Adrenal gland (tissue), 12 donors: Measurements from ENCODE around the gene HOMEZ. TPM values are rescaled to one million over a fixed set of nuclear protein-coding genes. Genes with fewer than 3 reads are reported as not detected.
"Not testable (repeated sequence)": the region's sequence is repeated elsewhere in the genome, so short reads cannot be mapped to it uniquely, and the experiment has no call there.

Experiments used
- DNase-seq, 7 donors: peaks; one replicate each; pipeline ENCODE4 v3.0.0-alpha.2; 2019 to 2020
- H3K27ac ChIP-seq, 5 donors: fragments of 200-600 bp; sonication (generic) in 4 of 5; 1 replicate in 3 of 5; 2 replicates in 2 of 5; pipeline versions ENCODE4 v1.5.1 to v1.8.0; 2016 to 2020; ENCODE audit warnings: mild to moderate bottlenecking in 1 of 5
- H3K27me3 ChIP-seq: fragments of 200-600 bp; 2 replicates; pipeline ENCODE4 v1.8.0; 2021
- H3K36me3 ChIP-seq, 2 donors: fragments of 200-600 bp; replicated peaks in 1 of 2; 1 replicate in 1 of 2; 2 replicates in 1 of 2; pipeline versions ENCODE4 v1.5.1 to v1.8.0; 2018 to 2022
- H3K4me1 ChIP-seq, 2 donors: fragments of 200-600 bp; replicated peaks in 1 of 2; 1 replicate in 1 of 2; 2 replicates in 1 of 2; pipeline versions ENCODE4 v1.5.1 to v1.8.0; 2018 to 2021
- H3K4me3 ChIP-seq, 4 donors: fragments of 200-600 bp; sonication (generic) in 3 of 4; one replicate each; pipeline ENCODE4 v1.5.1; 2016 to 2018
- H3K9me3 ChIP-seq, 3 donors: fragments of 200-600 bp; sonication (generic) in 1 of 3; replicated peaks in 1 of 3; 1 replicate in 2 of 3; 2 replicates in 1 of 3; pipeline versions ENCODE4 v1.5.1 to v1.8.0; 2016 to 2021
- CTCF ChIP-seq, 6 experiments: fragments of 450-650 bp in 4 of 6; fragments of 200-600 bp in 2 of 6; sonication (generic) in 1 of 6; IDR thresholded peaks; 1 replicate in 5 of 6; 2 replicates in 1 of 6; pipeline versions ENCODE4 v1.5.1 to v1.8.0; 2016 to 2021; ENCODE audit warnings: antibody characterized with exemption in 6 of 6, mild to moderate bottlenecking in 2 of 6, moderate library complexity in 1 of 6
- POLR2A ChIP-seq, 2 donors: fragments of 450-650 bp; IDR thresholded peaks; one replicate each; pipeline ENCODE4 v1.6.1; 2017; ENCODE audit warnings: antibody characterized with exemption in 2 of 2, mild to moderate bottlenecking in 2 of 2, moderate library complexity in 1 of 2
- WGBS, 4 donors: extraction: QIAGEN DNeasy Blood & Tissue Kit in 2 of 4; methylation state at CpG; one replicate each; pipeline versions ENCODE4 v1.1.5 to v1.1.7; 2013 to 2017; 5-methylcytosine and 5-hydroxymethylcytosine counted together
- intact Hi-C, 2 donors: fragments of 100-400 bp; cut with DNase I; formaldehyde crosslinking; loops; one replicate each; pipeline versions ENCODE4 v1.14.1 to v1.15.0; 2022 to 2023
- polyA plus RNA-seq, 3 donors: library from polyadenylated mRNA; stranded (reverse); fragments of 200-250 nt in 2 of 3; fragments of 350-450 nt in 1 of 3; fragmentation: Illumina TruSeq in 1 of 3; extraction: RNeasy Lipid Tissue Mini Kit (QIAGEN cat#74804) in 1 of 3; gene quantifications; one replicate each; pipeline ENCODE4 v1.2.3, GENCODE V29; 2013 to 2014
- total RNA-seq, 9 donors: library from RNA; depleted of rRNA in 4 of 9; stranded (reverse); fragments of >200 nt in 4 of 9; fragments of 120-200 nt in 1 of 9; fragmentation: NEBNext Ultra II Directional in 1 of 9; extraction: Animal tissue kit (Norgen Biotek cat#: 25700) in 1 of 9; gene quantifications; one replicate each; pipeline versions ENCODE4 v1.1.0 to v1.2.4, GENCODE V29; 2013 to 2023
- donor health status: healthy with polysubstance abuse.
- donor health status: Bipolar disorder and iron deficiency.
- donor health status: DM: yes; HTN: yes; CAD: no.
- donor health status: DM: no; HTN: no; CAD: no.
- donor health status: DM: no; HTN: no; CAD: no.
- donor health status: DM: yes; HTN: yes; CAD: no.

HOMEZ gene
- total and polyA plus RNA-seq, 12 donors = 4.5 to 15.0 (median 9.0) TPM

- Histone ChIP-seq H3K36me3 (peaks cover 0 to 27% of the 10 kb centered on the region in 2 donors), H3K9me3 (no peaks in the 10 kb centered on the region), H3K27ac (no peak overlapping the region), H3K4me1 (peaks cover 11 to 21% of the 10 kb centered on the region in 2 donors), H3K4me3 (no peak overlapping the region), H3K27me3 (no peaks in the 10 kb centered on the region)
- no peak for DNase-seq
- 70 to 78% (median 72%) methylated on average over 13 of the region's 13 CpGs for WGBS, 4 donors
- intact Hi-C loops = loop anchor here in 1 of 2 donors (10.0 kb wide), 2 partner anchors 62 to 238 kb away; partner anchors contain the start of gene AP1G2
- TF ChIP-seq CTCF (IDR thresholded peaks at IDR 0.05) = no peak
- TF ChIP-seq POLR2A (IDR thresholded peaks at IDR 0.05) = no peak
Measured at GRCh38 chr14:23326491-23327332, 40.8 kb upstream of the HOMEZ start.

- not testable (repeated sequence) for H3K27ac ChIP-seq, DNase-seq, H3K27me3 ChIP-seq, H3K4me3 ChIP-seq, H3K9me3 ChIP-seq
- intact Hi-C loops = loop anchor here in 1 of 2 donors (10.0 kb wide), 2 partner anchors 61 to 239 kb away; partner anchors contain the start of gene AP1G2
- WGBS, 4 donors = 91 to 94% (median 93%) methylated on average over 5 of the region's 5 CpGs
- peaks cover 11 to 21% of the 10 kb centered on the region in 2 donors for H3K4me1 ChIP-seq
- peaks cover 0 to 27% of the 10 kb centered on the region in 2 donors for H3K36me3 ChIP-seq
Measured at GRCh38 chr14:23325746-23326145, 39.8 kb upstream of the HOMEZ start.

- Histone ChIP-seq H3K36me3 (peaks cover 0 to 27% of the 10 kb centered on the region in 2 donors), H3K27ac (no peak overlapping the region), H3K27me3 (no peaks in the 10 kb centered on the region), H3K4me3 (no peak overlapping the region), H3K9me3 (no peaks in the 10 kb centered on the region), H3K4me1 (peaks cover 16 to 25% of the 10 kb centered on the region in 2 donors)
- TF ChIP-seq CTCF (IDR thresholded peaks at IDR 0.05) (no peak), POLR2A (IDR thresholded peaks at IDR 0.05) (no peak)
- 74 to 84% (median 80%) methylated on average over 7 of the region's 7 CpGs for WGBS, 4 donors
- intact Hi-C loops = loop anchor here in 1 of 2 donors (10.0 kb wide), 2 partner anchors 60 to 240 kb away; partner anchors contain the start of gene AP1G2
- DNase-seq = peak in 1 of 7 donors; percentile 39
Measured at GRCh38 chr14:23324993-23325392, 39.1 kb upstream of the HOMEZ start.

GRCh38 chr14:23324455-23324846 is 38.5 kb upstream of the HOMEZ start:
- no peaks in the 10 kb centered on the region for H3K27me3 ChIP-seq
- TF ChIP-seq CTCF (IDR thresholded peaks at IDR 0.05) (no peak), POLR2A (IDR thresholded peaks at IDR 0.05) (no peak)
- peaks cover 0 to 27% of the 10 kb centered on the region in 2 donors for H3K36me3 ChIP-seq
- H3K27ac ChIP-seq = no peak overlapping the region
- intact Hi-C loops = loop anchor here in 1 of 2 donors (10.0 kb wide), 2 partner anchors 60 to 240 kb away; partner anchors contain the start of gene AP1G2
- H3K4me1 ChIP-seq = peaks cover 16 to 26% of the 10 kb centered on the region in 2 donors
- no peaks in the 10 kb centered on the region for H3K9me3 ChIP-seq
- peak in 1 of 7 donors; percentile 31 for DNase-seq
- 58 to 80% (median 72%) methylated on average over 1 to 2 of the region's 2 CpGs for WGBS, 4 donors
- no peak overlapping the region for H3K4me3 ChIP-seq
